ENCODE measurements around the gene ERF. TPM values are rescaled to one million over a fixed set of nuclear protein-coding genes. Genes with fewer than 3 reads are reported as not detected.
A peak's percentile ranks its signal among the peaks of the same experiment; 100 is the strongest.

The ERF gene
- total and polyA plus RNA-seq, 2 donors (not counting 3 experiments of a cell fraction or from before 2014, with no cell fraction given): 102 to 117 TPM

GRCh38 chr19:42242069-42242511 lies 12.8 kb downstream of the ERF start:
- peaks cover 32% of the 10 kb centered on the region for H3K79me2 ChIP-seq (ENCODE audit: control insufficient read depth, insufficient read depth, low read length)
- DNase-seq (ENCODE audit: low read depth, low spot score) (no peak), FAIRE-seq (no peak)
- H3K27ac ChIP-seq (ENCODE audit: insufficient read depth, low read depth, low read length): peak overlapping the region; percentile 3
- peaks cover 0 to 9% of the 10 kb centered on the region in 2 experiments for H3K36me3 ChIP-seq (ENCODE audit: control insufficient read depth in 2 of 2, extremely low read depth in 1 of 2, insufficient read depth in 2 of 2, low read length in 2 of 2)
- intact Hi-C loops (cut with micrococcal nuclease): loop anchor here (1.0 kb wide), 2 partner anchors 22 to 26 kb away; partner anchors contain the start of gene ZNF526
- dilution Hi-C loops (cut with MboI; ENCODE audit: extremely low pct_ligation_motif_present, low sequenced_read_pairs): no loop called here
- H3K9ac ChIP-seq (replicated peaks; ENCODE audit: extremely low read depth, insufficient read depth, low read length): peak overlapping the region; percentile 85
- ChIA-PET CTCF (interaction anchor here (1.0 to 11.8 kb wide), 6 partner anchors 10 to 133 kb away, joined by 3 to 365 read pairs (median 6); partner anchors contain the start of genes ERF and ZNF526), POLR2A (interaction anchor here (0.6 to 1.8 kb wide), 5 partner anchors 9 to 181 kb away, joined by 3 to 11 read pairs (median 7); no protein-coding TSS in a partner anchor)
- H3K4me1 ChIP-seq (ENCODE audit: control insufficient read depth, extremely low read depth, insufficient read depth, low read length): peaks cover 30% of the 10 kb centered on the region
- no peak overlapping the region for H2AFZ ChIP-seq (ENCODE audit: low read depth, low read length)
- no peaks in the 10 kb centered on the region for H3K27me3 ChIP-seq (ENCODE audit: control insufficient read depth in 2 of 2, insufficient read depth in 2 of 2, low read length in 2 of 2)
- H3K4me3 ChIP-seq (replicated peaks in 1 of 3; ENCODE audit: insufficient read depth in 1 of 3, low read depth in 1 of 3, low read length in 3 of 3): peak overlapping the region; percentile 57 to 95 (median 92)
- no TSS peak for BruUV-seq (replicated peaks)
- H3K9me1 ChIP-seq (replicated peaks; ENCODE audit: control insufficient read depth, extremely low read depth, insufficient read depth, low read length): no peaks in the 10 kb centered on the region
- H4K20me1 ChIP-seq (replicated peaks; ENCODE audit: control insufficient read depth, extremely low read depth, insufficient read depth, low read length): no peaks in the 10 kb centered on the region
- H3K9me3 ChIP-seq (replicated peaks; ENCODE audit: control insufficient read depth, insufficient read depth, low read length): no peaks in the 10 kb centered on the region
- H3K4me2 ChIP-seq (ENCODE audit: insufficient read depth, low read length): peak overlapping the region; percentile 82
- no peak for TF ChIP-seq GATA2 (IDR thresholded peaks at IDR 0.05; ENCODE audit: insufficient read depth, insufficient read length, low read depth, low read length)
- TF ChIP-seq POLR2AphosphoS5 (IDR thresholded peaks at IDR 0.05; ENCODE audit: insufficient read depth, low read depth, low read length): no peak
- no peak for TF ChIP-seq MAX (IDR thresholded peaks at IDR 0.05; ENCODE audit: insufficient read depth, insufficient read length)
- no peak for TF ChIP-seq MYC (IDR thresholded peaks at IDR 0.05; ENCODE audit: low read depth, low read length)
- no peak for TF ChIP-seq CTCF (IDR thresholded peaks at IDR 0.05; ENCODE audit: extremely low read depth in 1 of 2, insufficient read depth in 1 of 2, low read depth in 1 of 2, low read length in 2 of 2)
- TF ChIP-seq POLR2A (IDR thresholded peaks at IDR 0.05; ENCODE audit: low read depth, low read length): no peak
- TF ChIP-seq EZH2 (IDR thresholded peaks at IDR 0.05; ENCODE audit: borderline replicate concordance, low read depth, low read length, severe bottlenecking): no peak
- TF ChIP-seq JUN (IDR thresholded peaks at IDR 0.05; ENCODE audit: borderline replicate concordance, insufficient read depth, insufficient read length, low read depth): no peak
- no peak for TF ChIP-seq FOS (IDR thresholded peaks at IDR 0.05; ENCODE audit: borderline replicate concordance, insufficient read depth, low read length)
